Astrocyte of the spinal cord (primary cell): Measurements from ENCODE around the gene MTMR1.

Source experiments
- DNase-seq: peaks from one replicate; pipeline ENCODE4 v3.0.0; 2011; ENCODE audit warnings: low read depth, low spot score
- H3K4me3 ChIP-seq: 2 replicates; pipeline ENCODE4 v1.5.1; 2011; ENCODE audit warnings: low read depth, mild to moderate bottlenecking, low read length, moderate library complexity
- CTCF ChIP-seq: IDR thresholded peaks from 2 replicates; pipeline ENCODE4 v1.5.1; 2012; ENCODE audit warnings: low read depth, mild to moderate bottlenecking, low read length, inconsistent platforms
- in situ Hi-C: cut with HindIII; loops from 2 replicates; pipeline ENCODE4 v1.10.0; 2017; ENCODE audit warnings: low sequenced_read_pairs

The MTMR1 gene

GRCh38 chrX:150767475-150768131 lies 74.4 kb downstream of the MTMR1 start:
- in situ Hi-C loops = loop anchor here (25.0 kb wide), 1 partner anchor 320 kb away; no protein-coding TSS in a partner anchor
- peak; percentile 74 for DNase-seq
- H3K4me3 ChIP-seq = no peak overlapping the region
- TF ChIP-seq CTCF = no peak

DNA sequence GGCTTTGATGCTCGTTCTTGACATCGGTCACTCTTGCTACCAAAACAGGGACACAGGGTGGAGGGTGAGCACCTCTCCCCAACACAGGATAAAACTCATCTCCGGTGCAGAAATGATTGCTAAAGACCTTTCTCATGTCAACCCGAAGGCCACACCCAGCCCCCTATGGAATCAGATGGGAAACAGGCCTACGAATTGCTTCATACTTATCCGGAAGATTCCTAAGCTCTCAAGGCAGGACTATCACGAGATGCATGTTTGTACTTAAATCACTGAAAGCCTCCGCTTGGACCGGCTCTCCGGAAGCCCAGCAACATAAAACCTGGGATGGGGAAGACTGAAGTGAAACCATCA lies 74.9 kb downstream of the MTMR1 start:
- no peak for TF ChIP-seq CTCF
- DNase-seq = no peak
- in situ Hi-C loops = loop anchor here (25.0 kb wide), 1 partner anchor 319 kb away; no protein-coding TSS in a partner anchor
- H3K4me3 ChIP-seq = no peak overlapping the region

DNA sequence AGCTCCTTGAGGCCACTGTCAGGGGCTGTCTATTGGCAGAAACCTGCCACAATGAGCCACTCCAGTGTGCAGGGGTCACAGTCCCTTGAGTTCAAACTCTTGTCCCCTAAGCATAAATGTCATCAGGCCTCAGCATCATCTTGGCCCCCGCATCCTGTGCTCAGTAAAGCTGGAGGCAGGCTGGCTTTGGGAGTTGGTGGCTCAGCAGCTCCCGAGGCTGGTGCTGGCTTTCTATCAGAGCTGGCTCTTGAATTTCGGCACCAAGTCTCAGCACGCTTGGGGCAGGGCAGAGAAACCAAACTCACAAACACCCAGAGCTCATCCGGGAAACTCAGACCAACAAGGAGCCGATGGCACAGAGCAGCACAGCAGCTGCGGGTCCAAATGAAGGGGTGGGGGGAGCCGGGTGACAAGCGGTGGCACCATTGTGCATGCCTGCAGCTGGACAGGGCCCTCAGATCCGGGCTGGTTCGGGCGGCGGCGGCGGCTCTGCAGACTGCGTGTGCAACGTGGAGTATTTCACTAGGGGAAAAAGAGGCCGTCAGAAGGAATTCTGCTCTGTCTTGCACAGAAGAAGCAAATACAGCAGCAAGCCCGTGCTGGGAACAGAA lies 75.5 kb downstream of the MTMR1 start:
- no peak for DNase-seq
- H3K4me3 ChIP-seq = no peak overlapping the region
- in situ Hi-C loops = loop anchor here (25.0 kb wide), 1 partner anchor 319 kb away; no protein-coding TSS in a partner anchor
- TF ChIP-seq CTCF = no peak

DNA sequence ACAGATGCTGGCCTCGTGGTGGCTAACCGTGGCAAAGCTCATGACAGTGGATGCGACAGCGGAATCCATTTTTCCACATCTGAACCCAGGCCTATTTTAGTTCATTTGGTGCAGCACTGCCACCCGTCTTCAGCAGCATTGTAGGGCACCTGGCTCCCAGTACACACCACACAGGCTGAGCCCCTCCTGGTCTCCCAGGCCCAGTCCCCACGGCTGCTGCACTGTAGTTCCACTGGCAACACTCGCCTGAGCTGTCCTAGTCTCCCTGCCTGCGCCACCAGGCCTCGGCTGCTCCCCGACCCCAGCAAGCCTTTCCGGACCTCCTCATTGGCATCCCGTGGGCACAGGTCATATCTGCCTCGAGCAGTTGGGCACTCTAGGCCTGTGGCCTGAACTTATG lies 76.2 kb downstream of the MTMR1 start:
- no peak for TF ChIP-seq CTCF
- H3K4me3 ChIP-seq = no peak overlapping the region
- in situ Hi-C loops = loop anchor here (25.0 kb wide), 1 partner anchor 318 kb away; no protein-coding TSS in a partner anchor
- DNase-seq = no peak

DNA sequence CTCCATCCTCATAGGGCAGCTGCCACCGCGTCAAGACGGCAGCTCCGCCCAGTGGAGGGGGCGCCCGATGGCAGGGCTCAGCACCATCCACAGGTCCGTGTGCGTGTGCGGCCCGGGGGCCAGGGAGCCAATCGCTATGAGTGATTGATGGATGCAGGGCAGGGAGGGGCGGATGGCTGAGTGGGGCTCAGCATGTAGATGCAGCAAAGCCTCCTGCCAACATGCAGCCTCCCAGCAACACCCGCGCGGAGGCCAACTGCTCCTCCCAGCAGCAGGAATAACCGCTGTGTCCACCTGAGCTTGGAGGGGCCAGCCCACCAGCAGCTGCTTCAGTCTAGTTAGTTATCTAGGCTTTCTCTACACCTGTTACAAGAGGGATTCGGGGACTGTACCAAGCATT lies 77.4 kb downstream of the MTMR1 start:
- no peak for DNase-seq
- in situ Hi-C loops = loop anchor here (25.0 kb wide), 1 partner anchor 317 kb away; no protein-coding TSS in a partner anchor
- no peak overlapping the region for H3K4me3 ChIP-seq
- no peak for TF ChIP-seq CTCF

DNA sequence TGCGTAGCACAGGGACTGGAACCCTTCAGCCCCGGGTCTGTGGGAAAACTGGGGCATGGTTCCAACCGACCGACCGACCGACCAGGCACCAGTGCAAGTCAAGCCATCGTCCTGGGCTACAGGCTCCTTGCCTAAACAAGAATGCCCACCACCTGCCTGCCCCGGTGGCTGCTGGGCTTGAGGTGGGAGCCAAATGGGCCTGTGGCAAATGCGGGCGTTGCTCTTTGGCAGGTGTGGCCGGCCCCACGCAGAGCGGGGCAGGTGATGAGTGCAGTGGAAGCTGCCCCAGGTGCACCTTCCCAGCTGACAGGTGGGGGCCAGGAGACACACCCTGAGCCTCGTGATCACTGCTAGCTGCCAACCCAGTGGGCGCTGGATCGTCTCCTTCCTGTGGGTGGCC lies 77.9 kb downstream of the MTMR1 start:
- no peak for TF ChIP-seq CTCF
- no peak overlapping the region for H3K4me3 ChIP-seq
- DNase-seq = no peak
- in situ Hi-C loops = loop anchor here (25.0 kb wide), 1 partner anchor 316 kb away; no protein-coding TSS in a partner anchor
